Gastrocnemius medialis (tissue), 4 donors: ENCODE results near the gene FABP7.

Experiments
- POLR2A ChIP-seq, 2 donors: fragments of 450-650 bp; IDR thresholded peaks; one replicate each; pipeline ENCODE4 v1.6.1; 2017; ENCODE audit warnings: antibody characterized with exemption in 2 of 2, mild to moderate bottlenecking in 2 of 2, moderate library complexity in 2 of 2
- TF ChIP-seq, protein P1 (sequence below), 5 experiments: fragments of 450-650 bp in 3 of 5; fragments of 200-600 bp in 2 of 5; sonication (generic) in 2 of 5; IDR thresholded peaks in 4 of 5; conservative IDR thresholded peaks in 1 of 5; 1 replicate in 4 of 5; 2 replicates in 1 of 5; pipeline ENCODE4 v1.5.1; 2016 to 2019; ENCODE audit warnings: antibody characterized with exemption in 5 of 5, mild to moderate bottlenecking in 3 of 5, moderate library complexity in 3 of 5

DNA sequence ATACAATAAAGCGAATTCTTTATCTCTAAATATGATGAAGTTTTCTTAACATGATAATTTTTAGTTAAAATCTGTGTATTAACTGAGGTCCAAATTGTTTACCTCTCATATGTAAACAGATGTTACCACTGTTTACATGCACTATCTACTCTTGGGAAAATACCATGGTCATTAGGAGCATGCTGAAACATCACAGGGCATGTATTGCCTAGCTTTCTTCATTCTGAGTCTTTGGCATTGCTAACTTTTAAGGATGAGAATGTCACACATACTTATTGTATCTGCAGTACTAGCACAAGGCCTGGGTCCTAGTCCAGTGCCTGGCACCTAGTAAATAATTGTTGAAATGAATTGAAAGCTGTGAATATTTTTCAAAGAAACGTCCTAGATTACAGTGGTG is 30.2 kb downstream of the FABP7 start:
- TF ChIP-seq, protein P1, sequence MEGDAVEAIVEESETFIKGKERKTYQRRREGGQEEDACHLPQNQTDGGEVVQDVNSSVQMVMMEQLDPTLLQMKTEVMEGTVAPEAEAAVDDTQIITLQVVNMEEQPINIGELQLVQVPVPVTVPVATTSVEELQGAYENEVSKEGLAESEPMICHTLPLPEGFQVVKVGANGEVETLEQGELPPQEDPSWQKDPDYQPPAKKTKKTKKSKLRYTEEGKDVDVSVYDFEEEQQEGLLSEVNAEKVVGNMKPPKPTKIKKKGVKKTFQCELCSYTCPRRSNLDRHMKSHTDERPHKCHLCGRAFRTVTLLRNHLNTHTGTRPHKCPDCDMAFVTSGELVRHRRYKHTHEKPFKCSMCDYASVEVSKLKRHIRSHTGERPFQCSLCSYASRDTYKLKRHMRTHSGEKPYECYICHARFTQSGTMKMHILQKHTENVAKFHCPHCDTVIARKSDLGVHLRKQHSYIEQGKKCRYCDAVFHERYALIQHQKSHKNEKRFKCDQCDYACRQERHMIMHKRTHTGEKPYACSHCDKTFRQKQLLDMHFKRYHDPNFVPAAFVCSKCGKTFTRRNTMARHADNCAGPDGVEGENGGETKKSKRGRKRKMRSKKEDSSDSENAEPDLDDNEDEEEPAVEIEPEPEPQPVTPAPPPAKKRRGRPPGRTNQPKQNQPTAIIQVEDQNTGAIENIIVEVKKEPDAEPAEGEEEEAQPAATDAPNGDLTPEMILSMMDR (IDR thresholded peaks at IDR 0.05 in 4 of 5, conservative IDR thresholded peaks at IDR 0.05 in 1 of 5) = no peak
- TF ChIP-seq POLR2A (IDR thresholded peaks at IDR 0.05) = no peak
